Mesendoderm (in vitro differentiated cells): ENCODE measurements around the gene CD96.
"Not testable (repeated sequence)": the region's sequence is repeated elsewhere in the genome, so short reads cannot be mapped to it uniquely, and the experiment has no call there.

ENCODE experiments used
- DNase-seq: peaks from one replicate; pipeline ENCODE4 v3.0.0; 2013
- H2AK5ac ChIP-seq: 2 replicates; pipeline ENCODE4 v1.6.1; 2013; ENCODE audit warnings: low read length, inconsistent platforms
- H2BK120ac ChIP-seq: 2 replicates; pipeline ENCODE4 v1.6.1; 2013; ENCODE audit warnings: low read depth, mild to moderate bottlenecking, low read length, moderate library complexity, mixed read lengths
- H2BK15ac ChIP-seq: replicated peaks from 2 replicates; pipeline ENCODE4 v1.6.1; 2013; ENCODE audit warnings: low read depth, mild to moderate bottlenecking, moderate library complexity
- H2BK5ac ChIP-seq: 2 replicates; pipeline ENCODE4 v1.6.1; 2013; ENCODE audit warnings: low read length, inconsistent platforms
- H3K18ac ChIP-seq: 2 replicates; pipeline ENCODE4 v1.6.1; 2013; ENCODE audit warnings: mild to moderate bottlenecking, low read length, mixed read lengths
- H3K23ac ChIP-seq: one replicate; pipeline ENCODE4 v1.6.1; 2013; ENCODE audit warnings: low read length
- H3K27ac ChIP-seq: 2 replicates; pipeline ENCODE4 v1.5.1; 2013; ENCODE audit warnings: low read depth, mild to moderate bottlenecking, inconsistent platforms, low read length, moderate library complexity
- H3K27me3 ChIP-seq: 2 replicates; pipeline ENCODE4 v1.6.1; 2013; ENCODE audit warnings: low read length, control low read depth, mild to moderate bottlenecking, inconsistent platforms; ENCODE audit not compliant: insufficient read depth, poor library complexity
- H3K36me3 ChIP-seq: 2 replicates; pipeline ENCODE4 v1.6.1; 2013; ENCODE audit warnings: low read length, inconsistent platforms; ENCODE audit not compliant: control insufficient read depth, insufficient read depth
- H3K4ac ChIP-seq: one replicate; pipeline ENCODE4 v1.6.1; 2013; ENCODE audit warnings: low read depth, mild to moderate bottlenecking, low read length, moderate library complexity
- H3K4me1 ChIP-seq: 2 replicates; pipeline ENCODE4 v1.6.1; 2013; ENCODE audit warnings: low read depth, low read length, inconsistent platforms; ENCODE audit not compliant: control insufficient read depth
- H3K4me2 ChIP-seq: 2 replicates; pipeline ENCODE4 v1.6.1; 2013; ENCODE audit warnings: low read length
- H3K4me3 ChIP-seq: 2 replicates; pipeline ENCODE4 v1.5.1; 2013; ENCODE audit warnings: mild to moderate bottlenecking, low read length
- H3K56ac ChIP-seq: one replicate; pipeline ENCODE4 v1.6.1; 2013; ENCODE audit warnings: low read length
- H3K79me1 ChIP-seq: 2 replicates; pipeline ENCODE4 v1.6.1; 2013; ENCODE audit warnings: low read length, inconsistent platforms
- H3K79me2 ChIP-seq: 2 replicates; pipeline ENCODE4 v1.6.1; 2013; ENCODE audit warnings: mild to moderate bottlenecking, low read length; ENCODE audit not compliant: control insufficient read depth, insufficient read depth
- H3K9ac ChIP-seq: 2 replicates; pipeline ENCODE4 v1.6.1; 2013; ENCODE audit warnings: low read length, inconsistent platforms
- H4K5ac ChIP-seq: one replicate; pipeline ENCODE4 v1.6.1; 2013; ENCODE audit warnings: low read length
- H4K8ac ChIP-seq: one replicate; pipeline ENCODE4 v1.6.1; 2013; ENCODE audit warnings: low read depth, mild to moderate bottlenecking, control low read depth, low read length, moderate library complexity
- WGBS: extraction: QIAGEN DNeasy Blood & Tissue Kit; methylation state at CpG from one replicate; pipeline ENCODE4 v1.1.7; 2013; ENCODE audit warnings: low lambda C conversion rate, missing lambda C conversion rate; ENCODE audit not compliant: insufficient coverage; ENCODE audit errors: extremely low coverage; 5-methylcytosine and 5-hydroxymethylcytosine counted together

Gene CD96

GRCh38 chr3:111669926-111670630, 128.1 kb downstream of the CD96 start:
- no peak overlapping the region for H3K9ac ChIP-seq
- H3K4me1 ChIP-seq = no peaks in the 10 kb centered on the region
- no peak overlapping the region for H4K5ac ChIP-seq
- H4K8ac ChIP-seq = no peak overlapping the region
- H3K79me1 ChIP-seq = no peaks in the 10 kb centered on the region
- no peak overlapping the region for H2BK120ac ChIP-seq
- DNase-seq = peak; percentile 25
- H3K18ac ChIP-seq = no peak overlapping the region
- H3K27ac ChIP-seq = no peak overlapping the region
- H2BK15ac ChIP-seq = no peak overlapping the region
- H3K36me3 ChIP-seq = no peaks in the 10 kb centered on the region
- H2BK5ac ChIP-seq = no peak overlapping the region
- no peak overlapping the region for H3K56ac ChIP-seq
- WGBS = no CpG with 5 or more reads among the region's 7 CpGs
- no peak overlapping the region for H3K23ac ChIP-seq
- no peak overlapping the region for H3K4me3 ChIP-seq
- no peak overlapping the region for H3K4me2 ChIP-seq
- no peak overlapping the region for H2AK5ac ChIP-seq
- H3K27me3 ChIP-seq = no peaks in the 10 kb centered on the region
- no peaks in the 10 kb centered on the region for H3K79me2 ChIP-seq
- no peak overlapping the region for H3K4ac ChIP-seq

GRCh38 chr3:111672461-111672860, 130.5 kb downstream of the CD96 start:
- H3K79me2 ChIP-seq, H3K27me3 ChIP-seq, H3K4me2 ChIP-seq, H3K18ac ChIP-seq, H4K8ac ChIP-seq, H2AK5ac ChIP-seq, H3K9ac ChIP-seq, H3K79me1 ChIP-seq, H3K27ac ChIP-seq, H3K23ac ChIP-seq, H2BK120ac ChIP-seq, H3K36me3 ChIP-seq, H2BK15ac ChIP-seq, H3K56ac ChIP-seq, H2BK5ac ChIP-seq, H3K4me3 ChIP-seq, H3K4ac ChIP-seq, DNase-seq, H3K4me1 ChIP-seq, H4K5ac ChIP-seq: not testable (repeated sequence)
- no CpG with 5 or more reads among the region's 6 CpGs for WGBS

DNA sequence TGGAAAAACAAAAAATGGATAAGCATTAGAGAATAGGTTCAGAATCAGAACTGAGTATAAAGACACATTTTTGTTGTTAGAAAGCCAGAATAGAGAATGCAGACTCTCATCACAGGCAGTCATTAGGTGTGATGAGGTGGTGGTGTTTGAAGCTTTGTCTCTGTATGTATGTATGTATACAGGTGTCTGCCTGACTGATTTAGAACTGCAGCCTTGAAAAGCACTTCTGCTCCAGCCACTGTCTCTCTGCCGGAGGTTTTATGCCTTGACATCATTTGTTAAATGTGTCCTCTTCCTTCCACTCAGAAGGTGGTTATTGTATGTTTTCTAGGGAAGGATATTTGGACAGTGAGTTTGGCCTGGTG, 133.8 kb downstream of the CD96 start:
- no peak overlapping the region for H2BK15ac ChIP-seq
- H3K27me3 ChIP-seq = no peaks in the 10 kb centered on the region
- no peaks in the 10 kb centered on the region for H3K79me1 ChIP-seq
- H3K27ac ChIP-seq = no peak overlapping the region
- no peak overlapping the region for H3K9ac ChIP-seq
- no peak overlapping the region for H4K5ac ChIP-seq
- no CpG with 5 or more reads among the region's 1 CpG for WGBS
- no peak overlapping the region for H3K4me2 ChIP-seq
- H4K8ac ChIP-seq = no peak overlapping the region
- no peak overlapping the region for H2BK120ac ChIP-seq
- H3K23ac ChIP-seq = no peak overlapping the region
- H3K56ac ChIP-seq = no peak overlapping the region
- H3K4me3 ChIP-seq = no peak overlapping the region
- H2AK5ac ChIP-seq = no peak overlapping the region
- no peaks in the 10 kb centered on the region for H3K79me2 ChIP-seq
- no peaks in the 10 kb centered on the region for H3K36me3 ChIP-seq
- DNase-seq = no peak
- no peak overlapping the region for H2BK5ac ChIP-seq
- no peak overlapping the region for H3K18ac ChIP-seq
- H3K4ac ChIP-seq = no peak overlapping the region
- no peaks in the 10 kb centered on the region for H3K4me1 ChIP-seq

DNA sequence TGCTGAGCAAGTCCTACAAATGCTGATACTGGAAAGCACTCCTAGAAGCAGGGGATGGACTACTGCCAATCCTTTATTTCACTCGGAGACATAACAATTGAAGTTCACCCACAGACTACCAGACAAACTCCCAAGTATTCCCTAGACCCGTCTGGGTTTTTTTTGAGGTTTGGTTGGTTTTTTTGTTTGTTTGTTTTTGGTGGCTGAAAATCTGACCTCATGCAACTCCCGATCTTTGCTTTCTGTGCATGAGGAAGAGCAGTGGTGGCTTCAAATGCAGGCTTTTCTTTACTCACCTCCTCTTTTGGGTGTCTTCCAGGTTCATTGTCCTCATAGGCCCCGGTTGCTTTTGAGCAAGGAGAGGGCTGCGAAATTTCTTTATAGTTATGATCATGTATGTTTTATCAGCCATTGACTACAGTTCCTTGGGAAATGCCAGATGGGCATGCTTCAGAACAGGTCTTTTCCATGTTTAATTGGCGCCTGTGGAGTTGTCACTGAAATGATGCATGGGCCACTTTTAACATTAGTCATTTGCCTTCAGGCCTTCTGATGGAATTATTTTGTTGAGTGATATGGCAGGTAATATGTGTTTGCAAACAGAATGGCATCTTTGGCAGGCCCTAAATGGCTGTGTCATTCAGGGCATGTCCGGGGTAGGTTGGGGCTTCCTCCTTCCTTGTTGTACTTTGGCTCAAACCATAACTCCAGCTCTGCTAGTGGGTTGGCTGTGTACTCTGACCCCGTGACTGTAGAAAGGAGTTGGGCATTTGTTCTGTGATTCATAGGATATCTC, 134.4 kb downstream of the CD96 start:
- no CpG with 5 or more reads among the region's 8 CpGs for WGBS
- H3K27ac ChIP-seq = no peak overlapping the region
- no peak overlapping the region for H2BK5ac ChIP-seq
- H3K56ac ChIP-seq = no peak overlapping the region
- H4K8ac ChIP-seq = no peak overlapping the region
- no peak overlapping the region for H3K18ac ChIP-seq
- no peak overlapping the region for H2AK5ac ChIP-seq
- H3K4me3 ChIP-seq = no peak overlapping the region
- H3K4me2 ChIP-seq = no peak overlapping the region
- no peak overlapping the region for H3K9ac ChIP-seq
- H3K23ac ChIP-seq = no peak overlapping the region
- no peaks in the 10 kb centered on the region for H3K27me3 ChIP-seq
- H2BK120ac ChIP-seq = no peak overlapping the region
- H3K36me3 ChIP-seq = no peaks in the 10 kb centered on the region
- H3K4ac ChIP-seq = no peak overlapping the region
- DNase-seq = no peak
- H3K79me1 ChIP-seq = no peaks in the 10 kb centered on the region
- H2BK15ac ChIP-seq = no peak overlapping the region
- H4K5ac ChIP-seq = no peak overlapping the region
- no peaks in the 10 kb centered on the region for H3K79me2 ChIP-seq
- no peaks in the 10 kb centered on the region for H3K4me1 ChIP-seq

DNA sequence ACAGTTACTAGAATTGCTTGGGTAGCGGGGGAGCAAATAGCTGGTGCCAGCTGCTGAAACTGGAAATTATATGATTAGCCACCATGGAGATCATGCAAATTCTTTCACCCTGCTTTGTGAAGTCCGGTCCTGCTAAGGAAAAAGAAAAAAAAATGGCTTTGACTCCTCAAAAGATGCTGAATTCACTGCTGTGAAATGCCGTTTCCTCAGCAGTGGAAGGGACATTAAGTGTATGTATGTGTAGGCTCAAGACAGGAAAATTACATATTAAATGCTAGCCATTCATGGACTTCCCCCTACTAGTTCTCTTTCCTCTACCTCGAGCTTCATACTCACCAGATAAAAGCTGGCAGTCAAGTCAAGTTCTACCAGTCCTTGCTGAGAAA, 135.0 kb downstream of the CD96 start:
- Histone ChIP-seq H4K5ac (no peak overlapping the region), H3K36me3 (no peaks in the 10 kb centered on the region), H2BK5ac (no peak overlapping the region), H3K4ac (no peak overlapping the region), H3K4me1 (no peaks in the 10 kb centered on the region), H3K79me2 (no peaks in the 10 kb centered on the region), H3K4me3 (no peak overlapping the region), H3K4me2 (no peak overlapping the region), H4K8ac (no peak overlapping the region), H2BK120ac (no peak overlapping the region), H2AK5ac (no peak overlapping the region), H3K9ac (no peak overlapping the region), H3K27ac (no peak overlapping the region), H3K27me3 (no peaks in the 10 kb centered on the region), H3K79me1 (no peaks in the 10 kb centered on the region), H2BK15ac (no peak overlapping the region), H3K18ac (no peak overlapping the region), H3K56ac (no peak overlapping the region), H3K23ac (no peak overlapping the region)
- no peak for DNase-seq
- WGBS = no CpG with 5 or more reads among the region's 4 CpGs
